Large intestine (tissue), 3 donors: ENCODE measurements around the gene NPM3. TPM values are rescaled to one million over a fixed set of nuclear protein-coding genes. Genes with fewer than 3 reads are reported as not detected.
"Not testable (repeated sequence)": the region's sequence is repeated elsewhere in the genome, so short reads cannot be mapped to it uniquely, and the experiment has no call there.

ENCODE experiments used
- DNase-seq, 2 donors: peaks; one replicate each; pipeline versions ENCODE4 v3.0.0 to v3.0.0-alpha.2; 2013
- H3K27ac ChIP-seq: one replicate; pipeline ENCODE4 v1.5.1; 2013; ENCODE audit warnings: low read length
- H3K27me3 ChIP-seq: 2 replicates; pipeline ENCODE4 v1.6.1; 2013; ENCODE audit warnings: low read length; ENCODE audit not compliant: control insufficient read depth, insufficient read depth
- H3K36me3 ChIP-seq: 2 replicates; pipeline ENCODE4 v1.6.1; 2013; ENCODE audit warnings: low read length; ENCODE audit not compliant: control insufficient read depth, insufficient read depth
- H3K4me1 ChIP-seq: one replicate; pipeline ENCODE4 v1.6.1; 2013; ENCODE audit warnings: low read length; ENCODE audit not compliant: control insufficient read depth, insufficient read depth
- H3K4me3 ChIP-seq: one replicate; pipeline ENCODE4 v1.5.1; 2013; ENCODE audit warnings: low read length
- H3K9me3 ChIP-seq: one replicate; pipeline ENCODE4 v1.6.1; 2013; ENCODE audit warnings: mild to moderate bottlenecking, low read depth, low read length, moderate library complexity; ENCODE audit not compliant: control insufficient read depth
- WGBS: methylation state at CpG from one replicate; pipeline ENCODE4 v1.1.5; 2013; ENCODE audit warnings: low lambda C conversion rate; ENCODE audit not compliant: insufficient coverage; 5-methylcytosine and 5-hydroxymethylcytosine counted together
- polyA plus RNA-seq: library from polyadenylated mRNA; unstranded; fragments of 120-200 nt; gene quantifications from one replicate; pipeline ENCODE4 v1.2.1, GENCODE V29; 2013

NPM3 gene
- polyA plus RNA-seq, 1 donor = 45.2 TPM

GRCh38 chr10:101807158-101807557, 23.9 kb upstream of the NPM3 start:
- H3K27ac ChIP-seq = no peak overlapping the region
- H3K4me3 ChIP-seq = no peak overlapping the region
- no CpG with 5 or more reads among the region's 1 CpG for WGBS
- H3K4me1 ChIP-seq = no peaks in the 10 kb centered on the region
- DNase-seq = no peak
- H3K36me3 ChIP-seq = peaks cover 81% of the 10 kb centered on the region
- no peaks in the 10 kb centered on the region for H3K9me3 ChIP-seq
- H3K27me3 ChIP-seq = no peaks in the 10 kb centered on the region

- Histone ChIP-seq H3K4me1 (no peaks in the 10 kb centered on the region), H3K9me3 (no peaks in the 10 kb centered on the region), H3K36me3 (peaks cover 83% of the 10 kb centered on the region), H3K4me3 (no peak overlapping the region), H3K27ac (no peak overlapping the region), H3K27me3 (no peaks in the 10 kb centered on the region)
- WGBS = 71% methylated on average over 1 of the region's 4 CpGs
- no peak for DNase-seq
Measured at GRCh38 chr10:101803511-101803910, 20.3 kb upstream of the NPM3 start.

GRCh38 chr10:101797403-101798059, 14.3 kb upstream of the NPM3 start:
- Histone ChIP-seq H3K4me1 (no peaks in the 10 kb centered on the region), H3K27me3 (no peaks in the 10 kb centered on the region), H3K27ac (no peak overlapping the region), H3K9me3 (no peaks in the 10 kb centered on the region), H3K36me3 (peaks cover 90% of the 10 kb centered on the region), H3K4me3 (no peak overlapping the region)
- DNase-seq = no peak
- 100% methylated on average over 3 of the region's 4 CpGs for WGBS

- peaks cover 82% of the 10 kb centered on the region for H3K36me3 ChIP-seq
- no peak for DNase-seq
- 95% methylated on average over 4 of the region's 12 CpGs for WGBS
Measured at GRCh38 chr10:101793526-101793925, 10.3 kb upstream of the NPM3 start.

GRCh38 chr10:101789686-101790085, 6.4 kb upstream of the NPM3 start:
- no peaks in the 10 kb centered on the region for H3K9me3 ChIP-seq
- H3K27me3 ChIP-seq = no peaks in the 10 kb centered on the region
- H3K4me3 ChIP-seq = no peak overlapping the region
- no peak overlapping the region for H3K27ac ChIP-seq
- peaks cover 77% of the 10 kb centered on the region for H3K36me3 ChIP-seq
- WGBS = no CpG with 5 or more reads among the region's 7 CpGs
- DNase-seq = no peak
- H3K4me1 ChIP-seq = no peaks in the 10 kb centered on the region

More at GRCh38 chr10:101793526-101793925, 10.3 kb upstream of the NPM3 start:
- Histone ChIP-seq H3K27ac (no peak overlapping the region), H3K4me1 (no peaks in the 10 kb centered on the region), H3K9me3 (no peaks in the 10 kb centered on the region), H3K4me3 (no peak overlapping the region), H3K27me3 (no peaks in the 10 kb centered on the region)

- 67% methylated on average over 1 of the region's 9 CpGs for WGBS
- H3K36me3 ChIP-seq = peaks cover 74% of the 10 kb centered on the region
- not testable (repeated sequence) for H3K27ac ChIP-seq, H3K9me3 ChIP-seq, H3K4me3 ChIP-seq, H3K27me3 ChIP-seq, DNase-seq, H3K4me1 ChIP-seq
Measured at GRCh38 chr10:101789231-101789630, 6.0 kb upstream of the NPM3 start.

GRCh38 chr10:101785801-101786200, 2.6 kb upstream of the NPM3 start:
- Histone ChIP-seq H3K4me3 (no peak overlapping the region), H3K36me3 (peaks cover 46% of the 10 kb centered on the region), H3K4me1 (peaks cover 10% of the 10 kb centered on the region), H3K27ac (no peak overlapping the region), H3K9me3 (no peaks in the 10 kb centered on the region), H3K27me3 (no peaks in the 10 kb centered on the region)
- DNase-seq = no peak
- WGBS = no CpG with 5 or more reads among the region's 2 CpGs

- peaks cover under 1% of the 10 kb centered on the region for H3K9me3 ChIP-seq
- 100% methylated on average over 1 of the region's 2 CpGs for WGBS
- peaks cover 18% of the 10 kb centered on the region for H3K4me1 ChIP-seq
- peaks cover 8% of the 10 kb centered on the region for H3K27me3 ChIP-seq
- H3K36me3 ChIP-seq = peaks cover 37% of the 10 kb centered on the region
- H3K27ac ChIP-seq = no peak overlapping the region
- no peak for DNase-seq
- no peak overlapping the region for H3K4me3 ChIP-seq
Measured at GRCh38 chr10:101784558-101784957, 1.3 kb upstream of the NPM3 start.

- WGBS = 0% methylated on average over 1 of the region's 10 CpGs
- no peak for DNase-seq
- Histone ChIP-seq H3K4me1 (peaks cover 26% of the 10 kb centered on the region), H3K27ac (peak overlapping the region; percentile 21), H3K36me3 (peaks cover 30% of the 10 kb centered on the region), H3K4me3 (peak overlapping the region; percentile 92), H3K9me3 (peaks cover 7% of the 10 kb centered on the region), H3K27me3 (peaks cover 17% of the 10 kb centered on the region)
Measured at GRCh38 chr10:101783736-101784118, 481 bp upstream of the NPM3 start.

- Histone ChIP-seq H3K27me3 (peaks cover 31% of the 10 kb centered on the region), H3K27ac (no peak overlapping the region), H3K4me3 (peak overlapping the region; percentile 92), H3K36me3 (peaks cover 24% of the 10 kb centered on the region), H3K9me3 (peaks cover 9% of the 10 kb centered on the region), H3K4me1 (peaks cover 36% of the 10 kb centered on the region)
- WGBS = no CpG with 5 or more reads among the region's 17 CpGs
- DNase-seq = no peak
Measured at GRCh38 chr10:101781984-101782810, 1.0 kb downstream of the NPM3 start.
